ENCODE data around the gene TSSK6.

The TSSK6 gene

DNA sequence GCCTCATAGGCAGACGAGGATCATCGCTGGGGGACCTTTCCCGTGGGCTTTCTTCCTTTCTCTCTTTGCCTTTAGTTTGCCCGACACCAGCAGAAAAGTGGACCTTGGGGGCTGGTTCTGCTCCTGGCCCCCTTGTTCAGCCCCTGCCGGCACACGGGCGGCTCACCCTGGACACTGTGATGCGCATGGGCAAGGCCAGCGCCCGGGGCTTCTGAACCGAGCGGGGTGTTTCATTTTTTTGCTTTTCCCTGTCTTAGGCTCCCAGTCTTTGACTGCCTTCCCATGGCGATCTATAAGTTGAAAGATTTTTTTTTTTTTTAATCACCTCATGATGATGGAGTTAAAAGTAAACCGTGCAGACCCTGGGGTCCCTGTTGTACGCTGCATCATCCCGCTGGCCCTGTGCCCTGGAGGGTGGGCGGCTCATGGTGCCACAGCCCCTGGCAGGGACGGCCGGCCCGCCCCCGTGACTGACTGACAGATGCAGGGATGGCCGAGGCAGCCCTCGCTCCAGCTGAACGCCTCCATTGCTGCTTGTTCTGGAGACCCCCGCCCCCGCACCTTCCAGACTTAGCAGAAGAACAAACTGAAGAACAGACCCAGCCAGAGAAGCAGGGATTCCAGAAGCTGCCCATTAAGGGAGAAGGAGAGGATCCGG is 9.6 kb downstream of the TSSK6 start:
- DNase-seq (ENCODE audit: low read depth) = no peak

DNA sequence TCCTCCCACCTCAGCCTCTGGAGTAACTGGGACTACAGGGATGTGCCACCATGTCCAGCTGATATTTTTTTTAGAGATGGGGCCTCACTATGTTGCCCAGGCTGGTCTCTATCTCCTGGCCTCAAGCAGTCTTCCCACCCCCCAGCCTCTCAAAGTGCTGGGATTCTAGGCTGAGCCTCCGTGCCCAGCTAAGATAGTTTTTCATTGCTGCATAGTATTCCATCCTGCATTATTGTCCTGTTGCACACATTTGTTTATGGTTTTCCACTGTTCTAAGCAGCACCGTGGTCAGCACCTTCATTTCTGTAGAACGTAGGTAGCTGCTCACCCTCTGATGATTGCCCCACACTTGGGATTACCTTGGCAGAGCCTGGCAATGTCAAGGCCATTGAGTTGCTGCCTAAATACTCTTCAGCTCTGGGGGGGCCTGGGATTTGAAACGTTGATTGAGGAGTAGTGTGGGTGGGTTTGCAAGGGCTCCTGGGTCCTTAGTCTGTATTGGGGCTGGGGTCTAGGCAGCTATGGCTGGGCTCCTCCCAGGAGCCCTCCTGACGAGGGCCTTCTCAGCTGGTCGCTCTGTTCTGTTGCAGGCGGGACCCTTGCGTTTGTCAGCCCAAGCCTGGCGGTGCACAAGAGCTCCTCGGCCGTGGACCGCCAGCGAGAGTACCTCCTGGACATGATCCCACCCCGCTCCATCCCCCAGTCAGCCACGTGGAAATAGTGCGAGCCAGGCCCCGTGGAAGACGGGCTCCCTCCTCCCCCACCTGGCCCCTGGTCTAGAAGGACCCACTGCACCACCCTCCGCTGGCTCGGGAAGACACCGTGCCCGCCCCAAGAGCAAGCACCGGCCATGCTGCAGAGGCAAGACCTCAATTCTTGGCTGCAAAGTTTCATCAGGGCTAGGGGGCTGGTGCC is 10.3 kb downstream of the TSSK6 start:
- DNase-seq (ENCODE audit: low read depth) = no peak

DNA sequence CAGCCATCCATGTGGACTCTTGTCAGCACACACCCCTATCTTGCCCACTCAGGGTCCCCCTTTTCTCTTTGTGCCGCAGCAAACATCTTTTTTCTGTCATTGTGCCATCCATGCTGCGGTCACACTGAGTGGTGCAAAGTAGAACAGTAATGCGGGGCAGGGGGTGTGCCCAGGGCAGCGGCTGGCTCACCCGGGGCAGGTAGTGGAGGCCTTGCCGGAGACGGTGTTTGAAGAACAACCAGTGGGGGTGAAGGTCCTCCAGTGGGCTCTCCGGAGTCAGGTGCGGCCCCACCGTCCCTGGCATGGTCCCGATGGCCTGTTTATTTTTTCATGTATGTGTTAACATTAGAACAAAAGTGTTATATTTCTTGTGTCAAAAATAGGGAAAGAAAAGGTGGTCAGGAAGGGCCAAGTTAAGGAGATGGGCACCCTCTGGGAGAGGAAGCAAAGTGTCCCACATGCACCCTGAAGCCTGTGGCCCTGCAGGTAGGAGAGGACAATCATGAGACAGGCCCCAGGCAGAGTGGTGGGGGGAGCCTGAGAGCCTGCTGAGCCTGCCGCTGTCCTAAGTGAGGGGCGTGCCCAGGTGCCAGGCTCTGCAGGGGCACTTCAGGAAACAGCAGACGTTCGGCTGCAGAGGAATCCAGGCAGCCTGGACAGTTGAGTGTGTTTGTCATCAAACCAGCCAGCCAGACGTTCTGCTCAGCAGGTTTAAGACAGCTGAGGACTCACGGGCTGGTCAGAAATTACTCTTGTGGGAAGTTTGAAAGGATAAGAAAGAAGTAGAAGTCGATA is 12.3 kb downstream of the TSSK6 start:
- DNase-seq (ENCODE audit: low read depth) = no peak

DNA sequence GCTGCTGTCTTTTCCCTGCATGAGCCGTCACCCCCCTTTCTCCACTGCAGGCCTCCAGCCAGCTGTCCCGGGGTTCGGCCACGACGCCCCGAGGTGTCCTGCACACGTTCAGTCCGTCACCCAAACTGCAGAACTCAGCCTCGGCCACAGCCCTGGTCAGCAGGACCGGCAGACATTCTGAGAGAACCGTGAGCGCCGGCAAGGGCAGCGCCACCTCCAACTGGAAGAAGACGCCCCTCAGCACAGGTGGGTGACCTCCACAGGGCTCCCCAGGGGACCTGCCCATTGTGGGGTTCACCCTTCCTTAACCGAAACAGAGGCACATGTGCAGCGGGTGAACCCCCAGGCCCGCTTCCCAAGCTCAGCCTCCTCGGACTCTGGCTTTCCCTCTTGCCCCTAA is 13.1 kb downstream of the TSSK6 start:
- no peak for DNase-seq (ENCODE audit: low read depth)

DNA sequence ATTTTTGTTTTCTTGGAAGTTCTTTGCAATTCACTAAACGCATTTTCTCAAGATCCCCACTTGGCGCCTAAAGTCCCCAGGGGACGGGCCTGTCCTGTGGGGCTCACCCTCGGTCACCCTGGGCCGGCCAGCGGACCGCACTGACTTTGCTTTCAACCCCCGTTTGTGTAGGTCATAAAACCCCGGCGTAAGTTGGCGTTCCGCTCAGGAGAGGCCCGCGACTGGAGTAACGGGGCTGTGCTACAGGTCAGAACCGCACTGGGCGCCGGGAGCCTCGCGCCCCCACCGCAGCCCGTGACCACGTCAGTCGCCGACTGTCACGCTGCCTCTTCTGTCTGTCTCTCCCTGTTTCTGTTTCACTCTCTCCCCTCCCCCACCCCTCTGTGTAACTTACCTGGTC is 13.6 kb downstream of the TSSK6 start:
- DNase-seq (ENCODE audit: low read depth) = no peak

DNA sequence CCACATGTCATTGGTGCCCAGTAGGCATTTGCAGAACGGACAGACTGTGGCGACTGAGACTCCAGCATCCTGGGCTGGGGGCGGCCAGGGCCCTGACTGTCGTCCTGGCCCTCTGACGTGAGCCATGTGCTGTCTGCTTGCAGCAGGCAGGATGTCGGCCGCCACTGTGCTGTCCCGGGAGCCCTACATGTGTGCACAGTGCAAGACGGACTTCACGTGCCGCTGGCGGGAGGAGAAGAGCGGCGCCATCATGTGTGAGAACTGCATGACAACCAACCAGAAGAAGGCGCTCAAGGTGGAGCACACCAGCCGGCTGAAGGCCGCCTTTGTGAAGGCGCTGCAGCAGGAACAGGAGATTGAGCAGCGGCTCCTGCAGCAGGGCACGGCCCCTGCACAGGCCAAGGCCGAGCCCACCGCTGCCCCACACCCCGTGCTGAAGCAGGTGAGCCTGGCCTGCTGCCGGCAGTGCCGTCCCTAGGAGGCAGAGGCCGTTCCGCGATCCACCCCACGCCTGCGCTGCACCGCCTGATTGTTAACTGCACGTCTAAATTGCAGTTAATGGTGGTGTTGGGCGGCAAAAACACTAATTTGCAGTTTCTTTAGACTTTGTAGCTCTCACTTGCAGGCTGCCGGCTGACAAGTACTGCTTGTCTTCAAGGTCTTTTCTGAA is 14.2 kb downstream of the TSSK6 start:
- DNase-seq (ENCODE audit: low read depth) = no peak

DNA sequence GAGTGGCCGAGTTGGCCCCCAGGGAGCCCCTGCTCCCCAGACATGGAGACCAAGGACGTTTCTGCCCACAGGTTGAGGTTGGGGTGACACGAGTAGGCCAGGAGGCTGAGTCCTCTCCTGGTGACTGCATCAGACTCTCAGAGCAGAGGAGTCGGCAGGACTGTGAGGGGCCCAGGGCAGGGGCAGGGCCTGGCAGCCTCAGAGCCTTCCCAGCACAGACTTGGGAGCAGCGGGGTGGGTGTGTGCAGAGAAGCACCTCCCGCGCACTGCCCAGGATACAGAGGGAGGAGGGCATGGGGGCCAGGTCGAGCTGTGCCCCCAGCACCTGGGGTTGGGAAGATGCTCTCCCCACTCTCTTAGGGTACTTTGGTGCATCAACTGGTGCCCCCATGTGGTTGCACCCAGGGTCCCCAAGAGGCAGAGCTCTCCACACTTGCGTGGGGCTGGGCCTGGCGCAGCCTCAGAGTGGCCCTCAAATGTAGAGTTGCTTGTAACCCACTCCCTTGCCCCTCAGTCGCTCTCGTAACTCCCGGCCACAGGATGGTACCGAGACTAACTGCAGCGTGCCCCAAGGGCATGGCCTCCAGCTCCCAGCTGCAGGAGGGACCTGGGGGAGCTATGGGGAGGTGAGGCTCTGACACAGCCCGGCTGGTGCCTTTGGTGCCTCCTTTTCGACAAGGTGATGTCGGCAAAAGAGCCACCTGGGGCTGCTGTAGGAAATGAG is 15.9 kb downstream of the TSSK6 start:
- no peak for DNase-seq (ENCODE audit: low read depth)

DNA sequence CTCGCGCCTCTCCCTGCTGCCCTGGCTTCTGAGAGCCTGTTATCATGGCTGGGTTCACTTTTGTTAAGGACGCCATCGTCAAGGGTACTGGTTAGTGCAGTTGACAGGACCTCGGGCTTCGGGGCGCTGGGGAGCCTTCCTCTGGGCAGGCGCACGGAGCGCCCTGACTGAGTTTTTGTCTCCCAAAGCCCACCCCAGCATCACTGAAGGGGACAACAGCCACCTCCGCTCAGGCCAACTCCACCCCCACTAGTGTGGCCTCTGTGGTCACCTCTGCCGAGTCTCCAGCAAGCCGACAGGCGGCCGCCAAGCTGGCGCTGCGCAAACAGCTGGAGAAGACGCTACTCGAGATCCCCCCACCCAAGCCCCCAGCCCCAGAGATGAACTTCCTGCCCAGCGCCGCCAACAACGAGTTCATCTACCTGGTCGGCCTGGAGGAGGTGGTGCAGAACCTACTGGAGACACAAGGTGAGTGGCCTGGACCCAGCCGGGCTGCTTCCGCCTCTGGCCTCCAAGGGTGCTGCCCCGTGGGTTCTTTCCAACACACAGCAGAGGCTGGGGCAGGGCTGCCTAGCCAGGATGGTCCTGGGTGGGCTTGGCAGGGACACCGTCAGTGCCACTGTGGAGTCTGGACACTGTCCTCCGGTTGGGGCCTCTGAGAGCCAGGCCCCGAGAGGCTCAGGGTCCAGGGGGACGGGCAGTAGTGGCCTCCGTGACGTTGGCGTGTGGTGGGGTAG is 16.9 kb downstream of the TSSK6 start:
- no peak for DNase-seq (ENCODE audit: low read depth)

DNA sequence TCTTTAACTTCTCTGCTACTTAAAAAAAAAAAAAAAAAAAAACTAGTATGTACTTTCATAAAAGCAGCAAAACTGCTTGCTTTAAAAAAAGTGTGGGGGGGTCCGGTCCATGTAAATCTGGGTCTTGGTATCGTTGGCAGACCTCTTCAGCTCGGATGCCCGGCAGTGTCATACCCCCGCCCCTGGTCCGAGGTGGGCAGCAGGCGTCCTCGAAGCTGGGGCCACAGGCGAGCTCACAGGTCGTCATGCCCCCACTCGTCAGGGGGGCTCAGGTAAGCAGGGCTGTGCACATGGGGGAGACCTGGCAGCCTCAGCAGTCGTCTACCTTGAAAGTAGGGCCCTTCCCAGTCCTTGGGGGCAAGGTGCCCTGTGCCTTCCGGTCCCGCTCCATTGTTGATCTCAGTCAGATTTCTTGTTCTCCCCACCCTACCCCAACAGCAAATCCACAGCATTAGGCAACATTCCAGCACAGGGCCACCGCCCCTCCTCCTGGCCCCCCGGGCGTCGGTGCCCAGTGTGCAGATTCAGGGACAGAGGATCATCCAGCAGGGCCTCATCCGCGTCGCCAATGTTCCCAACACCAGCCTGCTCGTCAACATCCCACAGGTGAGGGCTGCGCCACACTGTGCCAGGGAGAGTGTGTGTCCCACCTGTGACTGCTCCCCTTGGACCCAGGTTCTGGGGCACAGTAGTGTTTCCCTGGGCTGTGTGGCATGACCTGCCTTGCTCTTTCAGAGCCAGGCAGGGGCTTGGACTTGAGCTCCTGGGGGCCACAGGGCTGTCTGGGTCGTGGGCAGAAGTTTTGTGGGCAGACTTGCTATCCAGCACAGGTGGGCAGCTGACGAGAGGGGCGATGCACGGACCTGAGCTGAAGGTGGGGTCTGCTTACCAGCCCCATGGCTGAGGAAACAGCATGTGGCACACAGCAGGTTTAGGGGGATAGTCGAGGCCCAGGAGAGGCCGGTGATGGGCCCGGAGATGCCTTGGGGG is 19.4 kb downstream of the TSSK6 start:
- no peak for DNase-seq (ENCODE audit: low read depth)

DNA sequence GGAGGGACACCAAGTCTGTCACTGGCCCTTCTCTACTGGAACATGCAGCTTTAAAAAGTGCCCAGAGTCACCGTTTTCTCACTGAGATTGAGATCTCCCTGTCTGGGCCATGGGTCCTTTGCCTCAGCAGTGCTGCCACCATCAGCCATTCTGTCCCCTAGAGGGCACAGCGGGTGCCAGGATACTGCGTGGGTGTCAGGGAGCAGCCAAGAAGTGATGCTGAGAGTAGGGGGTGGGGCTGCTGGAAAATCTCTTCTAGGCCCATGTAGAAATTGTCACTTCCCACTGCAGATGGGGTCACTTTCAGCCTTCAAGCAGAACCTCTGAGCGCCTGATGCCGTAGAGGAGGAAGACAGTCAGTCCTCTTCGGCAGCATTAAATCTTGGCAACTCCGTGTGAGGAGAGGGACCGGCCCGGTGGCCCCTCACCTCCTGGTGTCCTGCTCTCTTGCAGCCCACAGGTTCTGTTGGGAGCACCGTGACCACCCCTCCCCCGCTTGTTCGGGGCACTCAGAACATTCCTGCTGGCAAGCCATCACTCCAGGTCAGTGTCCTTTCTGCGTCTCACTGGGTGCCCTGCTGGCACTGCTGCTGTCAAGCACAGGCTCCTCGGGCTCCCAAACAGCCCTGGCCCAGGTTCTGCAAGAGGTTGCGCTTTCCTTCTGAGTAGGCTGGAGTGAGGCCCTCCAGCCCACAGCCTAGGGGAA is 21.4 kb downstream of the TSSK6 start:
- DNase-seq (ENCODE audit: low read depth) = no peak

DNA sequence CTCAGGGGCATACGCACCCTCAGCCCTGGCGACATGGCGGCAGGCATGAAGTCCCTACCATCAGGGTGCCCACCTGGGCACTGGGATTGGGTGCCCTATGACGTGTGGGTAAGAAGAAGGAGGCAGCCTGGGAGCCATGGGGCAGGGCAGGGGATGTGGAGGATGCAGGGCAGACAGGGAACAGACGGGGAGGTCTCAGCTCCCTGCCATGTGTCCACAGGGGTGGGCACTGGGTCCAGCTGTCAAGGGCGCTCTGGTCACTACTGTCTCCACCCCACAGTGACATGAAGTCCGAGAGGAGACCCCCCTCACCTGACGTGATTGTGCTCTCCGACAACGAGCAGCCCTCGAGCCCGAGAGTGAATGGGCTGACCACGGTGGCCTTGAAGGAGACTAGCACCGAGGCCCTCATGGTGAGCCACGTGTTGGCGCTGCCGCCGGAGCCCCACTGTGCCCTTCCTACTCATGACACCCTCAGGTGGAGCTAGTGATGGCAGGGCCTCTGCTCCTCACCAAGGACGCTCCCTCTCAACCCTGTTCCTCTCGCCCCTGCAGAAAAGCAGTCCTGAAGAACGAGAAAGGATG is 23.2 kb downstream of the TSSK6 start:
- no peak for DNase-seq (ENCODE audit: low read depth)

DNA sequence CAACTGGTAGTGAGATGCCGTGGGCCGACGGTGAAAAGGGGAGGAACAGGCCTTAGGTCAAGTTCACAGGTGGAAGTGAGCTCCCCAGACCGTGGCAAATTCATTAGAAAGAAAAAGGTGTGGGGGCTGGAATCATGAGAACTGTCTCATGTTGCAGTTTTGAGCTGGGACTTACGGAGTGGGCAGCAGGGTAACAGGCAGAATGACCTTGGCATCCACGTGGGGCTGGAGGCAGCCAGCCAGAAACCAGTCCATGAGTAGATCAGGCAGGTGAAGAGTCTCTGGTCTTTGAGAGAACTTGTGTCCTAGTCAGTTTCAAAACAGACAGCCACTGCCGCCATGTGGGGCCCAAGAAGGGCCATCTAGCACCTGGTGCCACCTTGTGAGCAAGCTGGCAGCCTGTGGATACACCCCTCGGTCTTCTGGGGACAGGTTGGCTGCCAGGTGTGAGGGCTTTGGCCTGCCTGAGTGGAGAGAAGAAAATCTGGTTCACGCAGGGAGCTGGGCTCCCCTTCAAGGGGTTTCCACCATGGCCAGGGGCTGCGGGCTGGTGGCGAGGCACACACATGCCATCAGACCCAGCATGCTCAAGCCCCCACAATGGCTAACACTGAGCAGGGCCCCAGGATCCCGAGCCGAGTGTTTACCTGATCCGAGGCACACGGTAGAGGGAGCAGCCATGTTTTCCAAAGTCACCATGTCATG is 23.9 kb downstream of the TSSK6 start:
- no peak for DNase-seq (ENCODE audit: low read depth)

DNA sequence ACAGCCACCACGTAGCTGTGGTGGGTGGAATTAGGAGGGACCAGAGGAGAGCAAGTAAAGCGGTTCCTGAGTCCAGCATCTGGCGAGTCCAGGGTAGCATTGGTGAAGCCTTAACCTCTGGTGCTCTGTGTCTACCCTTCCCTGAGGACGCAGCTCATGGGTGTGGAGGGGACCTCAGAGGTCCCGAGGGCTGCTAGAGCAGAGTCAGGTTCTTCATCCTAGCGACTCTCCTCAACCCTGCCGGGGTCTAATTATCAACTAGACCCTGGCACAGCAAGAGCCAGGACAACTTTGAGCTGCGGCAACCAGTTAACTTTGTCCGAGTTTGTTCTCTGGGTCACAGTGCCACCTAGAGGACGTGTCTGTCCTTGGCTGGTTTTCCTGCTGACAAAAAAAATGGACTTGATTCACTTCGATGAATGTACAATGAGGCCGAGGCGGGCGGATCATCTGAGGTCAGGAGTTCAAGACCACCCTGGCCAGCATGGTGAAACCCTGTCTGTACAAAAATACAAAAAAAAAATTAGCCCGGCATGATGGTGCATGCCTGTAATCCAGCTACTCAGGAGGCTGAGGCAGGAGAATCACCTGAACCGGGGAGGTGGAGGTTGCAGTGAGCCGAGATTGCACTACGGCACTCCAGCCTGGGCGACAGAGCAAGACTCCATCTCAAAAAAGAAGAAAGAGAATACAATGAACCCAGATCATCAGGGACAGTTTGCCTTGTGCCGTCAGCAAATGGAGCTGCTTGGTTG is 25.0 kb downstream of the TSSK6 start:
- peak; percentile 47 for DNase-seq (ENCODE audit: low read depth)

DNA sequence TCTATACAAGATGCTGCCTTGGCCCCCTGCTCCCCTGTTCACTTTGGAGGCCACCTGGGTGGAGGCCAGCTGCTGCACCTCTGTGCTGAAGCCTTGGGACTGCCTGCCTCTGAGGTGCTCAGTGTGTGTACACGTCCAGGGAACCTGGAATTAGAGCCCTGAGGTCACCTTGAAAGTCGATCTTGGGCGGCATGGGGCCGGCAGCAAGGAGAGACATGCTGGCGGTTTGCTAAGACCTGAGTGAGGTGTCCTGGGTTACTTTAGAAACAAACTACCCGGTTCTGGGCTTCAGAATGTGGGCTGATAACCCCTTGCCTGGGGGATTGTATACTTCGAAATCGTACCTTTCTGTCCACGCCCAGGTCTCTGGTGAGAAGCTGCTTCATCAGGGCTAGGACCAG is 25.5 kb downstream of the TSSK6 start:
- no peak for DNase-seq (ENCODE audit: low read depth)

DNA sequence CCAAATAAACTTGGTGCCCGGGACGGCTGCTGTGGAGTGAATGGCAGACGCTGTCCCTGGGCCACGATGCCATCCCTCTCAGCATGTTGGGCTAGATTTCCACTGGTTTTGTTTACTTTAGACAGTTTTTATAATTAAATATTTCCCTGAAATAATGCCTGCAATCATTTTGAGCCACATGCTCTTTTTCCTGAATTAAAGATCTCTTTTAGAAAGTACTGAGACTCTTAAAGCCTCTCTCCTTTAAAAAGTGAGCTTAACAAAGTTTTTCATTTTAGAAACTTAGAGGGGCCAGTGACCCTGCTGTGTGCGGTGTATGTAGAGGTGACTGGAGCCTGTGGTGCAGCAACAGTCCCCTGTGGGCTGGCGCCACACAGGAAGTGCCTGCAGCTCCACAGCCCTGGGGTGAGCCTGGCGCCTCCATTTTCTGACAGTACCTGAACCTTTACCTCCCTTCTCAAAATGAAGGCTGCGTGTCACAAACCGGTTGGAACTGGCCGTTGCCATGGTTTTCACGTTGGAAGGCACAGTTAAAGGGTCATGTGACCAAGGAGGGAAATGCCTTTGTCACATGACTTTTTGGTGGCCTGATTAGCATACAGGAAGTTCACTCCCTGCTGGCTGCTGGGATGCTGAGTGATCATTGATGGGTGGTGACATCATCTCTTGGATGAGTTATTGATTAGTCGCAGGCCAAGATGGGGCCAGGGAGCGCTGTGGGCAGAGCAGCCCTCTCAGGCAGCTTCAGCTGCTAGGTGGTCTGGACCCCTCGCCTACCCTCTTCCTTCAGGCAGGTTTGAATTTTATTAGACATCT is 26.3 kb downstream of the TSSK6 start:
- peak; percentile 46 for DNase-seq (ENCODE audit: low read depth)
